PFSK-1 (cell line): ENCODE measurements around the gene ZFP3.

ENCODE experiments used
- POLR2AphosphoS5 ChIP-seq: IDR thresholded peaks from 2 replicates; pipeline ENCODE4 v1.6.1; 2012; ENCODE audit warnings: low read depth, mild to moderate bottlenecking, control low read depth, low read length, moderate library complexity
- REST ChIP-seq, 2 experiments: IDR thresholded peaks; 2 replicates each; pipeline versions ENCODE4 v1.6.1 to v1.8.0; 2011 to 2012; ENCODE audit warnings: low read depth in 2 of 2, low read length in 2 of 2, control low read depth in 1 of 2, inconsistent platforms in 1 of 2, mild to moderate bottlenecking in 1 of 2, moderate library complexity in 1 of 2; ENCODE audit not compliant: insufficient read depth in 1 of 2
- SIN3A ChIP-seq: IDR thresholded peaks from 2 replicates; pipeline ENCODE4 v1.6.1; 2012; ENCODE audit warnings: mild to moderate bottlenecking, low read length, moderate library complexity, borderline replicate concordance; ENCODE audit not compliant: insufficient read depth
- TAF1 ChIP-seq: IDR thresholded peaks from 2 replicates; pipeline ENCODE4 v1.6.1; 2012; ENCODE audit warnings: low read length, control low read depth, borderline replicate concordance; ENCODE audit not compliant: insufficient read depth

- TF ChIP-seq TAF1 (no peak), SIN3A (no peak), POLR2AphosphoS5 (no peak), REST (IDR thresholded peaks at IDR 0.05; ENCODE audit: insufficient read depth in 1 of 2, low read depth in 2 of 2, low read length in 2 of 2) (no peak)
Measured at GRCh38 chr17:5043524-5043923, 34.7 kb upstream of the ZFP3 start.
